Chondrocyte (in vitro differentiated cells): ENCODE data around the gene EYS. TPM values are rescaled to one million over a fixed set of nuclear protein-coding genes. Genes with fewer than 3 reads are reported as not detected.

ENCODE experiments used
- DNase-seq: peaks from one replicate; pipeline ENCODE4 v3.0.0; 2021; ENCODE audit warnings: mixed read lengths, low spot score
- H3K27ac Mint-ChIP-seq: one replicate; pipeline ENCODE4 v1.8.0; 2021; ENCODE audit warnings: mild to moderate bottlenecking, moderate library complexity, mixed read lengths; ENCODE audit not compliant: unreplicated experiment
- H3K27me3 Mint-ChIP-seq: 2 replicates; pipeline ENCODE4 v1.8.0; 2021; ENCODE audit warnings: low read depth, mixed read lengths
- H3K36me3 Mint-ChIP-seq: 2 replicates; pipeline ENCODE4 v1.8.0; 2021; ENCODE audit warnings: low read depth, mixed read lengths
- H3K4me1 Mint-ChIP-seq: 2 replicates; pipeline ENCODE4 v1.8.0; 2021; ENCODE audit warnings: low read depth, mild to moderate bottlenecking, mixed read lengths
- H3K4me3 Mint-ChIP-seq: one replicate; pipeline ENCODE4 v1.8.0; 2021; ENCODE audit warnings: mild to moderate bottlenecking, moderate library complexity, mixed read lengths; ENCODE audit not compliant: unreplicated experiment
- H3K9me3 Mint-ChIP-seq: 2 replicates; pipeline ENCODE4 v1.8.0; 2021; ENCODE audit warnings: low read depth, mixed read lengths
- CTCF ChIP-seq: fragments of 200-600 bp; sonication (generic); IDR thresholded peaks from 2 replicates; pipeline ENCODE4 v1.5.0; 2021; ENCODE audit warnings: antibody characterized with exemption, mild to moderate bottlenecking, moderate library complexity
- total RNA-seq: library from RNA; stranded (reverse); gene quantifications from 3 replicates; pipeline ENCODE4 v1.2.1, GENCODE V29; 2021

Gene EYS
- total RNA-seq, 1 donor from 2014 or later = not detected

GRCh38 chr6:64926051-64926450 is 781.0 kb downstream of the EYS start:
- Mint-ChIP-seq H3K4me1 (no peaks in the 10 kb centered on the region), H3K9me3 (no peaks in the 10 kb centered on the region), H3K36me3 (peaks cover 2% of the 10 kb centered on the region), H3K27ac (no peak overlapping the region), H3K4me3 (no peak overlapping the region), H3K27me3 (peaks cover 16% of the 10 kb centered on the region)
- TF ChIP-seq CTCF = no peak
- no peak for DNase-seq

GRCh38 chr6:64920257-64920656 is 786.8 kb downstream of the EYS start:
- no peak overlapping the region for H3K4me3 Mint-ChIP-seq
- no peak for TF ChIP-seq CTCF
- DNase-seq = no peak
- no peak overlapping the region for H3K27ac Mint-ChIP-seq
- no peaks in the 10 kb centered on the region for H3K9me3 Mint-ChIP-seq
- no peaks in the 10 kb centered on the region for H3K4me1 Mint-ChIP-seq
- peaks cover 5% of the 10 kb centered on the region for H3K27me3 Mint-ChIP-seq
- H3K36me3 Mint-ChIP-seq = peaks cover 2% of the 10 kb centered on the region

DNA sequence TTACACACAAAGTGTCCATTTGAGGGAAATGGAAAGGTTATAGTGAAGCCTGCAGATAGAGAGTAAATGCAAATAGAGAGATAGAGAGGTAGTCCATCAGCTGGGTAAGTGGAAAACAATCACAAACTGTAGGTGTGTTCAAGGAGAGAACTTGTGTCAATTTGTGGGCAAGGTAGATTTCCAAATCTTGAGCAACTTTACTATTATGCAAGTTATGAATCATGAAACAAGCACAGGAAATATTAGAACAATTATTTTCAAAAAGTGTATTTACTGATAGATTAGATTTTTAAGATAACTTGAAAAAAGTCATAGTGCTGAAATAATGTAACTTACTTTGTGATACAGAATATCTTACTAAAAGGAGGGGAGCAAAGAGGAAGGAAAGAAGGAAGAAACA is 792.9 kb downstream of the EYS start:
- H3K4me1 Mint-ChIP-seq = no peaks in the 10 kb centered on the region
- H3K36me3 Mint-ChIP-seq = no peaks in the 10 kb centered on the region
- TF ChIP-seq CTCF = no peak
- H3K9me3 Mint-ChIP-seq = no peaks in the 10 kb centered on the region
- H3K4me3 Mint-ChIP-seq = no peak overlapping the region
- peaks cover 17% of the 10 kb centered on the region for H3K27me3 Mint-ChIP-seq
- no peak overlapping the region for H3K27ac Mint-ChIP-seq
- DNase-seq = no peak

- no peak overlapping the region for H3K27ac Mint-ChIP-seq
Observed at GRCh38 chr6:64912966-64913365, 794.1 kb downstream of the EYS start.

DNA sequence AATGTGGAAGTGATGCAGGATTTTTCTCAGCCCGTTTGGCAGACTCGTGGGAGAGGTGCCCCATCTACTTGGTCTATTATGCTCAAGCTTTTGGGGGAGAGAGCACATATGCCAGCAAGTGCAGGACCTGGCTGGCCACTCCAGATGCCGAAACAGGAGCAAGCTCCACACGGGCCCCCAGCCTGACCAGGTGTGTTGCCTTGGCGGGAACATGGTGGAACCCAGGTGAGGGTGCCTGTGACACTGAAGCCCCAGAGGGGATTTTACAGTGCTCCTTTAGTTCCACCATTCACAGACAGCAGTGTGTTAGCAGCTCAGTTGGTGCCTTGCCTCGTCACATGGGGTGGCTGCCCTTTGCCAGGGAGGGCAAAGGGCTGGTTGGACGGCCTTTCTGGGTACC is 798.9 kb downstream of the EYS start:
- TF ChIP-seq CTCF = no peak
- H3K4me1 Mint-ChIP-seq = no peaks in the 10 kb centered on the region
- no peaks in the 10 kb centered on the region for H3K36me3 Mint-ChIP-seq
- H3K27ac Mint-ChIP-seq = no peak overlapping the region
- no peak overlapping the region for H3K4me3 Mint-ChIP-seq
- peak; percentile 66 for DNase-seq
- no peaks in the 10 kb centered on the region for H3K9me3 Mint-ChIP-seq
- H3K27me3 Mint-ChIP-seq = peaks cover 13% of the 10 kb centered on the region

More at GRCh38 chr6:64912966-64913365, 794.1 kb downstream of the EYS start:
- Mint-ChIP-seq H3K27me3 (peaks cover 17% of the 10 kb centered on the region), H3K4me1 (no peaks in the 10 kb centered on the region), H3K9me3 (no peaks in the 10 kb centered on the region), H3K4me3 (no peak overlapping the region), H3K36me3 (no peaks in the 10 kb centered on the region)
- no peak for TF ChIP-seq CTCF
- DNase-seq = no peak
